ENCODE measurements around the gene EIF4E2.
A peak's percentile ranks its signal among the peaks of the same experiment; 100 is the strongest.

Gene EIF4E2

DNA sequence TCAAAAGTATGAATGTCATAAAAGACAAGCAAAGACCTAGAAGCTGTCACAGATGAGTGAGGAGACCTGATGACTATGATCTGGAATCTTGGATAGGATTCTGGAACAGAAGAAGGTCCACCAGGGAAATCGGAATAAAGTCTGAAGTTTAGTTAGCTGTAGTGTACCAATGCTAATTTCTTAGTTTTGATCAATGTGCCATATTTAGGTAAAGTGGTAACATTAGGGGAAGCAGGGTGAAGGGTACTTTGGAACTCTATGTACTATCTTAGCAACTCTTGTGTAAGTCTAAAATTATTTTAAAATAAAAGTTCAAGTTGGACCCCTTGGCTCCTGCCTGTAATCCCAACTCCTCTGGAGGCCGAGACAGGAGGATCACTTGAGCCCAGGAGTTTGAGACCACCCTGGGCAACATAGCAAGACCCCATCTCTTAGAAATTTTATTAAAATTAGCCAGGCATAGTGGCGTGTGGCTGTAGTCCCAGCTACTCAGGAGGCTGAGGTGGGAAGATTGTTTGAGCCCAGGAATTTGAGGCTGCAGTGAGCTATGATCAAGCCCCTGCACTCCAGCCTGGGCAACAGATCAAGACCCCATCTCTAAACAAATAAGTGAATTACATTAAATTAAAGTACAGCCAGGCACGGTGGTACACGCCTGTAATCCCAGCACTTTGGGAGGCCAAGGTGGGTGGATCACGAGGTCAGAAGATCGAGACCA lies 47.0 kb downstream of the EIF4E2 start:
- DNase-seq (ENCODE audit: low read depth in 3 of 3): no peak

- DNase-seq (ENCODE audit: low read depth in 3 of 3): no peak
These were observed 47.8 kb downstream of the EIF4E2 start for GRCh38 chr2:232598293-232598692.

DNA sequence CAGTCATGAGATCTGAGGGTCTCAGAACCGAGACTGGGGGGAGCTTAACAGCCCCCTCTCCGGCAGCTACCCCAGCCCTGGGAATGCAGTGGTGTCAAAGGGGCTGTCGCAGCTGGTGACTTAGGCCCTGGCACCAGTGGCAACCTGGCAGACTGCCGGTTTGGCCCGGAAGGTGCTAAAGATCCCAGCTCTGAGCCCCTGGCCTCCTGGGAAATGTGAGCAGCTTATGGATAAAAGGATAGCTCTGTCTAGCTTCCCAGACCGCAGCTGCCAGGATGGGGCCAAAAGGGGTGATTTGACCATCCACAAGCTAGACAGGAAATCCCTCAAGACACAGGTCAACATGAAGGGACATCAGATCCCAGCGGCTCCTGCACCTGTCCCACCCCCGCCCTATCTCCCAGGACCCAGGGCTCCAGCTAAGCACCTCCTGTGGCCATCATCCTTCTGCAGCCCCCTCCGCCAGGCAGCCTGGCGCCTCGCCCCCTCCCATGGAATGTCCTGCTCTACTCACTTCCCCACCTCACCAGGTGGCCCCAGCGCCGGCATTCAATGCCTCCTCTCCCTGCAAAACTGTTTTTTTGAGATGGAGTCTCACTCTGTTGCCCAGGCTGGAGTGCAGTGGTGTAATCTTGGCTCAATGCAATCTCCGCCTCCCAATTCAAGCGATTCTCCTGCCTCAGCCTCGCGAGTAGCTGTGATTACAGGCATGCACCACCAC lies 49.7 kb downstream of the EIF4E2 start:
- DNase-seq (ENCODE audit: low read depth in 3 of 3): no peak

DNA sequence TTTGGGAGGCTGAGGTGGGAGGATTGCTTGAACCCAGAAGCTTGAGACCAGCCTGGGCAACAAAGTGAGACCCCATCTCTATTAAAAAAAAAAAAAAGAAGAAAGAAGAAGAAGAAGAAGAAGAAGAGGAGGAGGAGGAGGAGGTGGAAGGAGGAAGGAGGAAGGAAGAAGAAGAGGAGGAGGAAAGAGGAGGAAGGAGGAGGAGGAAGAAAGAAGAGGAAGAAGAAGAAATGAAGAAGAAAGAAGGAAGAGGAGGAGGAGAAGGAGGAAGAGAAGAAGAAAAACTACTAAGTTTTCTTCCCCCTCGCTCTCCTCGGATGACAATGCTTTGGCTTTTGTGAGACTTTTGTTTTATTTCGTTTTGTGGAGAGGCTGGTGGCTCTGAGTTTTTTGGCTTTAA lies 52.8 kb downstream of the EIF4E2 start:
- no peak for DNase-seq (ENCODE audit: low read depth in 3 of 3)

- no peak for DNase-seq (ENCODE audit: low read depth in 3 of 3)
These were observed 54.0 kb downstream of the EIF4E2 start for GRCh38 chr2:232604535-232604934.

DNA sequence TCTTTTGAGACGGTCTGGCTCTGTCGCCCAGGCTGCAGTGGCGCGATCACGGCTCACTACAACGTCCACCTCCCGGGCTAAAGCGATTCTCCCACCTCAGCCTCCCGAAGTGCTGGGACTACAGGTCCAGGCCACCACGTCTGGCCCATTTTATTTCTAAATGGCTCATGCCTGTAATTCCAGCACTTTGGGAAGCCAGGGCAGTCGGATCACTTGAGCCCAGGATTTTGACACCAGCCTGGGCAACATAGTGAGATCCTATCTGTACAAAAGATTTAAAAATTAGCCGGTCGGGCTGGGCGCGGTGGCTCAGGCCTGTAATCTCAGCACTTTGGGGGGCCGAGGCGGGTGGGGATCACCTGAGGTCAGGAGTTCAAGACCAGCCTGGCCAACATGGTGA lies 56.5 kb downstream of the EIF4E2 start:
- DNase-seq (ENCODE audit: low read depth in 3 of 3): no peak

DNA sequence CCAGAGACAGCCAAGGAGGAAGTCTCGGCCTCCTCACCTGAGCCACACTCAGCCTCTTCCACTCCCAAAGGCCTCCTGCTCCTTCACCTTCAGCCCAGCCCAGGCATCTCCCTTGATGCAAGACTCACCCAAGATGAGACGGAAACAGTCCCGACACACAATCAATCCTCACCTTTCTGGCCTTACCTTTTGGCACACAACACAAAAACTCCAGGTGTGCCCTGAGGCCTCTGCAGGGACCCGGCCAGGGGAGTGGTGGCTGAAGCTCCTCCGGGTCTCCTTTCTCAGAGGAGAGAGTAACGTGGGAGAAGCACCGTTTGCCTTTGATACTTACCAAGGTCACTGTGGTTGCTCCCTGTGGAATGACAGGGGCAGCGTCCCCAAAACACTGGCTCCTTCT lies 59.1 kb downstream of the EIF4E2 start:
- DNase-seq (ENCODE audit: low read depth in 3 of 3): no peak

- no peak for DNase-seq (ENCODE audit: low read depth in 3 of 3)
These were observed 59.6 kb downstream of the EIF4E2 start for GRCh38 chr2:232610081-232610480.

GRCh38 chr2:232611061-232611460 lies 60.6 kb downstream of the EIF4E2 start:
- DNase-seq (ENCODE audit: low read depth in 3 of 3): no peak

- DNase-seq (ENCODE audit: low read depth in 3 of 3): peak; percentile 35 to 44 (median 41)
These were observed 61.2 kb downstream of the EIF4E2 start for GRCh38 chr2:232611559-232612218.

GRCh38 chr2:232613538-232614134 lies 63.1 kb downstream of the EIF4E2 start:
- DNase-seq (ENCODE audit: low read depth in 3 of 3): no peak

DNA sequence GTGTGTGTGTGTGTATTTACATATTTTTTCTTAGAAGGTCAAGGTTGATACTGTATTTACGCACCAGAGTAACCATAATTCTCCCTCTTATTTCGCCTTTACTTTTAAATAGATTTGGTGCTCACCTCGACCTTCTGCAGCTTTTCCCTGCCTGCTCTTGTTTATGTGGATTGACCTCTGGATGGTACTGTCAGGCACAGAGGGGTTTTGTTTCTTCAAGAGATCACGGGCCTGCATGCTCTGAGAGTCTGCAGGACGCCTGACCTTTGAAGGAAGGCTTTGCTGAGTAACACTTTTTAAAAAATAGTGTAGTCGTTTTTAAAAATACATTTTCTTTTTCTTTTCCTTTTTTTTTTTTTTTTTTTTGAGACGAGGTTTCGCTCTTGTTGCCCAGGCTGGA lies 64.8 kb downstream of the EIF4E2 start:
- DNase-seq (ENCODE audit: low read depth in 3 of 3): no peak
